PC-3 (cell line): ENCODE measurements around the gene TRABD2A.

Experiments
- EZH2 ChIP-seq: fragments of 300-600 bp; sonication (generic); IDR thresholded peaks from one replicate; pipeline ENCODE4 v1.6.1; 2017; ENCODE audit warnings: antibody characterized with exemption, mild to moderate bottlenecking, low read length; ENCODE audit not compliant: unreplicated experiment
- EZH2phosphoT487 ChIP-seq: fragments of 300-600 bp; sonication (generic); IDR thresholded peaks from 2 replicates; pipeline ENCODE4 v1.6.1; 2018; ENCODE audit warnings: mild to moderate bottlenecking, antibody characterized with exemption, low read length, borderline replicate concordance
- TF ChIP-seq, protein P1 (sequence below): fragments of 300-600 bp; sonication (generic); conservative IDR thresholded peaks from 2 replicates; pipeline ENCODE4 v1.5.1; 2017; ENCODE audit warnings: antibody characterized with exemption, low read depth, mild to moderate bottlenecking, low read length

DNA sequence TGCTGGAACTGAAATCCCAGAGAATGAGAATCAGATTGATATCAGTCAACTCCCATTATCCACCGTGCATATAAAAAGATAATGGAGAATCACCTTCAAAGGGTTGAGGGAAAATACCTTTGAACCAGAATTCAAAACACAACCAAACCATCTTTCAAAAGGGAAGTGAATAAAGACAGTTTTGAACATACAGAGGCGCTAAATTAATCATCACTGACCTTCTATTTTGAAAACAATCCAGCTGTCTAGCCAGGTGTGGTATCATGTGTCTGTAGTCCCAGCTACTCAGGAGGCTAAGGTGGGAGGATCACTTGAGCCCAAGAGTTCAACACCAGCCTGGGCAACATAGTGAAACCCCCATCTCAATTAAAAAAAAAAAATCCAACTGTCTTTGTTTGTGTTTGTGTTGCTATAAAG is 63.6 kb downstream of the TRABD2A start:
- TF ChIP-seq, protein P1, sequence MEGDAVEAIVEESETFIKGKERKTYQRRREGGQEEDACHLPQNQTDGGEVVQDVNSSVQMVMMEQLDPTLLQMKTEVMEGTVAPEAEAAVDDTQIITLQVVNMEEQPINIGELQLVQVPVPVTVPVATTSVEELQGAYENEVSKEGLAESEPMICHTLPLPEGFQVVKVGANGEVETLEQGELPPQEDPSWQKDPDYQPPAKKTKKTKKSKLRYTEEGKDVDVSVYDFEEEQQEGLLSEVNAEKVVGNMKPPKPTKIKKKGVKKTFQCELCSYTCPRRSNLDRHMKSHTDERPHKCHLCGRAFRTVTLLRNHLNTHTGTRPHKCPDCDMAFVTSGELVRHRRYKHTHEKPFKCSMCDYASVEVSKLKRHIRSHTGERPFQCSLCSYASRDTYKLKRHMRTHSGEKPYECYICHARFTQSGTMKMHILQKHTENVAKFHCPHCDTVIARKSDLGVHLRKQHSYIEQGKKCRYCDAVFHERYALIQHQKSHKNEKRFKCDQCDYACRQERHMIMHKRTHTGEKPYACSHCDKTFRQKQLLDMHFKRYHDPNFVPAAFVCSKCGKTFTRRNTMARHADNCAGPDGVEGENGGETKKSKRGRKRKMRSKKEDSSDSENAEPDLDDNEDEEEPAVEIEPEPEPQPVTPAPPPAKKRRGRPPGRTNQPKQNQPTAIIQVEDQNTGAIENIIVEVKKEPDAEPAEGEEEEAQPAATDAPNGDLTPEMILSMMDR, result no peak
- TF ChIP-seq EZH2 (no peak), EZH2phosphoT487 (no peak)
